ENCODE measurements around the gene RAB1B. TPM values are rescaled to one million over a fixed set of nuclear protein-coding genes. Genes with fewer than 3 reads are reported as not detected.

RAB1B gene
- total RNA-seq, 4 donors from 2014 or later: 96.0 to 194 (median 130) TPM

DNA sequence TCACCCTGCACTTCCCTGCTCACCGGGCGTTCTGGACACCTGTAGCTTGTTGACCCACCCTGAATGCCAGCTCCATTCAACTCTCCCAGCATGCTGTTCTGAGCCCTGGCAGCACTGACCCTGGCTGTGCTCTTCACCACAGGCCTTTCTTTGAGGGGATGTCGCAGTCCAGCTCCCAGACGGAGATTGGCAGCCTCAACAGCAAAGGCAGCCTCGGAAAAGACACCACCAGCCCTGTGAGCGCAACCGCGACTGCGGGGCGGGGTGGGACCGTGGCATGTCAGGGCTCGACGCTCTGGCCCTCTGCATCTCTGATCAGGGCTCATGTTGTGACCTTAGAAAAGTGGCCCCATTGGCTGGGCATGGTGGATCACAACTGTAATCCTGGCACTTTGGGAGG, 47.4 kb upstream of the RAB1B start:
- Histone ChIP-seq H3K4me1 (no peaks in the 10 kb centered on the region), H3K36me3 (peaks cover 0 to 31% of the 10 kb centered on the region in 2 donors), H3K27ac (no peak overlapping the region), H3K9me3 (no peaks in the 10 kb centered on the region), H3K4me3 (no peak overlapping the region), H3K27me3 (no peaks in the 10 kb centered on the region)
- in situ Hi-C loops (cut with MboI; ENCODE audit: low sequenced_read_pairs in 4 of 4): loop anchor here in 1 of 4 donors (10.0 kb wide), 1 partner anchor 64 kb away; the partner anchor contains the start of gene YIF1A
- ATAC-seq: no peak
- no peak for TF ChIP-seq POLR2A (IDR thresholded peaks at IDR 0.05)
- TF ChIP-seq, protein P1, sequence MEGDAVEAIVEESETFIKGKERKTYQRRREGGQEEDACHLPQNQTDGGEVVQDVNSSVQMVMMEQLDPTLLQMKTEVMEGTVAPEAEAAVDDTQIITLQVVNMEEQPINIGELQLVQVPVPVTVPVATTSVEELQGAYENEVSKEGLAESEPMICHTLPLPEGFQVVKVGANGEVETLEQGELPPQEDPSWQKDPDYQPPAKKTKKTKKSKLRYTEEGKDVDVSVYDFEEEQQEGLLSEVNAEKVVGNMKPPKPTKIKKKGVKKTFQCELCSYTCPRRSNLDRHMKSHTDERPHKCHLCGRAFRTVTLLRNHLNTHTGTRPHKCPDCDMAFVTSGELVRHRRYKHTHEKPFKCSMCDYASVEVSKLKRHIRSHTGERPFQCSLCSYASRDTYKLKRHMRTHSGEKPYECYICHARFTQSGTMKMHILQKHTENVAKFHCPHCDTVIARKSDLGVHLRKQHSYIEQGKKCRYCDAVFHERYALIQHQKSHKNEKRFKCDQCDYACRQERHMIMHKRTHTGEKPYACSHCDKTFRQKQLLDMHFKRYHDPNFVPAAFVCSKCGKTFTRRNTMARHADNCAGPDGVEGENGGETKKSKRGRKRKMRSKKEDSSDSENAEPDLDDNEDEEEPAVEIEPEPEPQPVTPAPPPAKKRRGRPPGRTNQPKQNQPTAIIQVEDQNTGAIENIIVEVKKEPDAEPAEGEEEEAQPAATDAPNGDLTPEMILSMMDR (IDR thresholded peaks at IDR 0.05 in 4 of 5, conservative IDR thresholded peaks at IDR 0.05 in 1 of 5): no peak
- intact Hi-C loops (cut with DNase I; ENCODE audit: low total_unique reads): no loop called here
- no peak for DNase-seq

DNA sequence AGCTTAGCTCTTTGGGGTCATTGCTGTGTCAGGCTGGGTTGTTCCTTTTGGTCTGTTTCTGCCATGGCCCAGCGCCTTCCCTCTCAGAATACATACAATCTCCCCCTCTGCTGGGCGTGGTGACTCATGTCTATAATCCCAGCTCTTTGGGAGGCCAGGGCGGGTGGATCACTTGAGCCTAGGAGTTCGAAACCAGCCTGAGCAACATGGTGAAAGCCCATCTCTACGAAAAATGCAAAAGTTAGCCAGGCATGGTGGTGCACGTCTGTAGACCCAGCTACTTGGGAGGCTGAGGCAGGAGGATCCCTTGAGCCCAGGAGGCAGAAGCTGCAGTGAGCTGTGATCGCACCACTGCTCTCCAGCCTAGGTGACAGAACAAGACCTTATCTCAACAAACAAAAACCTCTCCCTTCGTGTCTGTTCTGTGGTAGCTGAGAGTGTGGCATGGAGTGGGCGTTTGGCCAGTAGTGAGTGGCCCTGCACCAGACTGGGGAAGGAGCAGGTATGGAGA, 46.7 kb upstream of the RAB1B start:
- DNase-seq: no peak
- Histone ChIP-seq H3K27me3 (no peaks in the 10 kb centered on the region), H3K27ac (no peak overlapping the region), H3K4me1 (no peaks in the 10 kb centered on the region), H3K36me3 (peaks cover 0 to 26% of the 10 kb centered on the region in 2 donors), H3K4me3 (no peak overlapping the region), H3K9me3 (no peaks in the 10 kb centered on the region)
- ATAC-seq: no peak
- intact Hi-C loops (cut with DNase I; ENCODE audit: low total_unique reads) (loop anchor here (1.0 kb wide), 2 partner anchors 37 to 61 kb away; no protein-coding TSS in a partner anchor), in situ Hi-C loops (cut with MboI; ENCODE audit: low sequenced_read_pairs in 4 of 4) (loop anchor here in 1 of 4 donors (10.0 kb wide), 1 partner anchor 63 kb away; the partner anchor contains the start of gene YIF1A)
- TF ChIP-seq, protein P1 (IDR thresholded peaks at IDR 0.05 in 4 of 5, conservative IDR thresholded peaks at IDR 0.05 in 1 of 5): no peak
- no peak for TF ChIP-seq POLR2A (IDR thresholded peaks at IDR 0.05)

DNA sequence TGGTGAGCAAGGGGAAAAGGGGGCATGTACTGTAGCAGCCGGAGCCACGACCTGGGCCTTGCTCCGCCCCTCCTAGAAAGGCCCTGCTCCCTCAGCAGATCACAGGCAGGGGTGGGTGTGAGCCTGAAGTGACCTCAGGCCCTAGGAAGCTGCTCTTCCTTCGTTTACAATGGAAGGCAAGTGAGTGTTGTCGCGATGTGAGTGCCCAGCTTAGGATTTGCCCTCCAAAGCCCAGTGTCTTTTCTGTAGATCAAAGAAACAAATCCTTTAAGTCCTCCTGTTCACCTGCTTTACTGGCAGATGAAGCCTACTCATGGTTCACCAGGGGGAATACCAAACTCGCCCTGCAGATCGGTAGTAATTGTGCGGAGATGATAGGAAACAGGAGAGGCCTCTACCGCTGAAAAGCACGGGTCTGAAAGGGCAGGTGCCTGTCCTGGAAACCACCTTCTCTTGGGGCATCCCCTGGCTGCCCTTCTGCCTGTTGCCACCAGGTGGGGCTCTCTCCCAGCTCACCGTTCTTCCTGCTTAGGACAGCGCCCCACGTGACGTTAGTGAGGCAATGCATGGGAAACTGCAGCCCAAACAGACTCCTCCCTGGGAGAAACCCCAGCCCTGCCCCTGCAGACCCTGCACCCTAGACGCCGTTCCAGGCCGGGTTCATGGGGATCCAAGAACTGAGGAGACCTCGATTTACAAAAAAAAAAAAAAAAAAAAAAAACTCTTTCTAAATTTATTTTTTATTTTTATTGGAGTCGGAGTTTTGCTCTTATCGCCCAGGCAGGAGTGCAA, 45.9 kb upstream of the RAB1B start:
- intact Hi-C loops (cut with DNase I; ENCODE audit: low total_unique reads) (loop anchor here (1.0 kb wide), 2 partner anchors 36 to 60 kb away; no protein-coding TSS in a partner anchor), in situ Hi-C loops (cut with MboI; ENCODE audit: low sequenced_read_pairs in 4 of 4) (loop anchor here in 1 of 4 donors (10.0 kb wide), 1 partner anchor 62 kb away; the partner anchor contains the start of gene YIF1A)
- Histone ChIP-seq H3K9me3 (no peaks in the 10 kb centered on the region), H3K27ac (peak overlapping the region in 1 of 4 donors; percentile 36), H3K4me1 (no peaks in the 10 kb centered on the region), H3K4me3 (no peak overlapping the region), H3K27me3 (no peaks in the 10 kb centered on the region), H3K36me3 (peaks cover 0 to 21% of the 10 kb centered on the region in 2 donors)
- peak; percentile 86 to 88 for DNase-seq
- ATAC-seq: peak; percentile 97 to 98
- TF ChIP-seq, protein P1 (IDR thresholded peaks at IDR 0.05 in 4 of 5, conservative IDR thresholded peaks at IDR 0.05 in 1 of 5): peak; percentile 98 to 99 (median 99)
- TF ChIP-seq POLR2A (IDR thresholded peaks at IDR 0.05): no peak

DNA sequence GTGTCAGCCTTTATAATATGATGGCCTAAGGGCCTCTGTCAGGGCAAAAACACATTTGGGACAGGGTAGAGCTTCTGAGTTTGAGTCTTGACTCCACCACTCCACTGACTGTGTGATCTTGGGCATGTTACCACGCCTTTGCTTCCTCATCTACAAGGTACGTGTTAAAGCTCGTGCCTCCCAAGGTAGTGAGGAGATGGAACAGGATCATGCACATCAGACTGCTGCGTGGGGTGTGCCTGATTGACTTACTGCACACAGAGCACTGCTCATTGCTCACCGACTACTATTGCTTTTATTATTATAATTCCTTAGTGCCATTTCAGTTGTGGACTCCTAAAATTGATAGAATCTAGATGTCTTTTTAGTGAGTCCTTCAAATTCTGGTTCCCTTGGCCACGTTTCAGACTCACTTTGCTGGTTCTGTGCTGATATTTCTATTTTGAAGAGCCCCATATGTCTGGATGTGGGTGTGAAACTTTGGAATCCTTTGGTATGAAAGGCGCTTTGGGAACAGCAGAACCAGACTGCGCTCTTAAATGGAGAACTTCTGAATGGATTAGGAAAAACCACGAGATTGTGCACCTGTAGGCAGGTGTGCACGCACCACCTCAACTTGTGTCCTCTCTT, 44.1 kb upstream of the RAB1B start:
- no peak for ATAC-seq
- Histone ChIP-seq H3K36me3 (peaks cover 0 to 19% of the 10 kb centered on the region in 2 donors), H3K27ac (no peak overlapping the region), H3K4me3 (no peak overlapping the region), H3K9me3 (no peaks in the 10 kb centered on the region), H3K4me1 (no peaks in the 10 kb centered on the region), H3K27me3 (no peaks in the 10 kb centered on the region)
- in situ Hi-C loops (cut with MboI; ENCODE audit: low sequenced_read_pairs in 4 of 4) (loop anchor here in 1 of 4 donors (10.0 kb wide), 1 partner anchor 60 kb away; the partner anchor contains the start of gene YIF1A), intact Hi-C loops (cut with DNase I; ENCODE audit: low total_unique reads) (no loop called here)
- no peak for DNase-seq
- TF ChIP-seq, protein P1 (IDR thresholded peaks at IDR 0.05 in 4 of 5, conservative IDR thresholded peaks at IDR 0.05 in 1 of 5): no peak
- TF ChIP-seq POLR2A (IDR thresholded peaks at IDR 0.05): no peak
